HG03066 (cell line): ENCODE results near the gene FRAS1.
"Not testable (repeated sequence)": the region's sequence is repeated elsewhere in the genome, so short reads cannot be mapped to it uniquely, and the experiment has no call there.

Source experiments
- ATAC-seq: cut with Tn5 transposase; IDR thresholded peaks from one replicate; pipeline ENCODE4 v1.9.1; 2021; ENCODE audit warnings: low read depth; ENCODE audit not compliant: unreplicated experiment

Gene FRAS1

DNA sequence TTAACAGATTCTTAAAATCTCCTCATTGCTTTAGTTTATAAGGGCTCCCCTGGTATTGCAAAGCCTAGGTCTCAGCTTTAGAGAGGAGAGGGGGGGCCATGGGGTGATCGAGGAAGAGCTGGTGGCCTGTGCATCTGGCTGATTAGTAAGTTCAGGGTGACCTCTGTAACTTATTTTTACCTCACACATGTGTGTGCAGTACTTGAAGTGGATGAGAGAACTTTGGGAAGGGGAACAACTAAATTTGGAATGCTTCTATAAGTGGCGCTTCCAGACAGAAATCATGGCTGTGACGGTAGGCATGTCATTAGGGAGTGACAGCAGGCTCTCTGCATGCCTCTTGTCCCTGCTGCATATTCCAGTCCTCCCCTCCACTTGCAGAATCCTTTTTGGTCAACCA is 41.9 kb downstream of the FRAS1 start:
- no peak for ATAC-seq

DNA sequence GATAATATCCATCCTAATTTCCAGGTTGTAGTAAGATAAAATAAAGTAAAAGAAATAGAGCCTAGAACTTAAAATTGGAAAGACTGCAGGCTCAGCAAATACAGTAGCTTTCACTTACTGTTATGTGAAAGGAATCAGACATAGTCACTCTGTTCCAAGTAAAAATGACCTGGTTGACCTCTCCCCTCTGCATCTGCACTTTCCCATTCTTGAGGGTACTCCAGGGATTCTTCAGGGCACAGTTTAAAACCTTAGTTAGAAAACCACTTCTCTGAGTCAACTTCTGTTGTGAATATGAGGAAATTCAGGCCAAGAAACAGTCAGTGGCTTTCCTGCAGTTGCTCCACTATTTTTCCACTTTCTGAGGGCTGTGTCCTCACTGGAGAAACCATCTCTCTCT is 42.9 kb downstream of the FRAS1 start:
- no peak for ATAC-seq

DNA sequence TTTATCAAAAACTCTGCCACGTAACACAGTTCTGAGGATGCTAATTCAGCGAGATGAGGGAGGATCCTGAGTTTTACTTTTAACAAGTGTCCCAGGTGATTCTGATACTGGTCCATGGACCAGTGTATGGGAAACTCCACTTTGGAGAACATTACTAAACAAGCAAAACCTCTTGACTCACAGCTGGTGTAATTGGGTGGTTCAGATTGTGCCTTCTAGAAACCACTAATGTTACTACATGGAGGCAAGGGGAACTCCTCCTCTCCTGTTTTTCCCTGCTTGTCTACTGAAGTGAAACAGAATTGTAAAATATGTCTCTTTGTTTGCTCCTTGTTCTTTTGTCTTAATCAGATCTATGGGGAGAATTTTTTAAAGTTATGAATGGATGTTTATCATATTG is 62.6 kb downstream of the FRAS1 start:
- no peak for ATAC-seq

DNA sequence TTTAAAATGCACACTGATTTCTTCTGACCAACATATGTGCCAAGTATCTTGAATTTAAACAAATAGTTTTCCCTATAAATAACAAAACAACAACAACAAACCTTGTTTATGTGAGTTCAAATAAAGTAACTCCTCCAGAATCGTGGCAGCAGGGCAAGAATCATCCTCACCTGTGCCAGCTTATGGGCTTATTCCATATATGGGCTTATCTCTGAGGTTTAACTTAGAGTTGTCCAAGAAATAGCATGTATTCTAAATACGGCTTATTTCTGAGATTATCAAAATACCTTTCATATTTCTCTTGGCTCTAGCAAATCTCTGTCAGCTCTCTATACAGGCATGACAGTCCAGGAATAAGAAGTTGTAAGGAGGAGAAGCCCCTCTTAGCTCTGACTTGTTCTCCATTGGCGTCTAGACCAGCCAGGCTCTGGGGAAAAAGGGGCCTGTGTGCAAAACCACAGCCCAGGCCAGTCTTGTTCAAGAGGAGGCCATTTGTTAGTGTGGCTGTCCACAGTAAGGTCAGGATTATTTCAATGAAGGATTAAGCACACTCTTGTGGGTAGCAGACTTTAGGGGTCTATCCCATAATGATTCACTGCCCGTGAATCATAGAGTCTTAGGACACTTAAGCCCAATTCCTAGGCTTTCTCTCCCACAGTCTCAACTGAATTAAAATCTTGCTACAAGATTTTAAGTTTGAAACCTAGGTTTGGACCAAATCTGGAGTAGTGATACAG is 63.2 kb downstream of the FRAS1 start:
- no peak for ATAC-seq

DNA sequence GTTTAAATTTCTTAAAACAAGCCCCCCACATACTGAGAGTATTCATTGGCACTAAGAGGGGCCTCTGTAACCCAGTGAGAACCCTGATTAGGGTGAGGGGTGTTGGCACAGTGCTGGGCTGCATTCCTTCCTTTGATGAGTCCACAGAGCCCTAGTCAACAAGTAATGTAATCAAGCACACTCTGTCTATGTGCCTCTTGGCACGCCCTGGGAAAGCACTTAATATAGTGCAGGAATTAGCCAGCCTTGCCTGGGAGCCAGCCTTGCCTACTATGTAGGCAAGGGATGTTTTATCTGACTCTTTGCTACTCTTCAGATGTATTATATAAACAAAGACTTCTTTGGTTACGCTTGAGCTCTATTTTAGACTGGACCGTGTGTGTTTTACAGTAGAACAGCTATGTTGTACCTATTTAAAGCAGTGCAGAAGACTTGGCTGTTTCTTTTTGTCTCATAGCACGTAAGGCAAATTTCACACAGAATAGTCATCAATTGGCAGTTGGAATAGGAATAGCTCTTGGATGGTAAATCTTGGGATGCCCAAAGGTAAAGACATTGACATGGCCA is 64.3 kb downstream of the FRAS1 start:
- ATAC-seq, result no peak

DNA sequence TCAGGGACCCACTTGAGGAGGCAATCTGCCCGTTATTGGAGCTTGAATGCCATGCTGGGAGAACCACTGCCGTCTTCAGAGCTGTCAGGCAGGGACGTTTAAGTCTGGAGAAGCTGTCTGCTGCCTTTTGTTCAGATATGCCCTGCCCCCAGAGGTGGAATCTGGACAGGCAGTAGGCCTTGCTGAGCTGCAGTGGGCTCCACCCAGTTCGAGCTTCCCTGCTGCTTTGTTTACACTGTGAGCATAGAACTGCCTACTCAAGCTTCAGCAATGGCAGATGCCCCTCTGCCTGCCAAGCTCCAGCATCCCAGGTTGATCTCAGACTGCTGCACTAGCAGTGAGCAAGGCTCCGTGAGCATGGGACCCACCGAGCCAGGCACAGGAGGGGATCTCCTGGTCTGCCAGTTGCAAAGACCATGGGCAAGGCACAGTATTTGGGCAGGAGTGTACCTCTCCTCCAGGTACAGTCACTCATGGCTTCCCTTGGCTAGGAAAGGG is 68.8 kb downstream of the FRAS1 start:
- ATAC-seq, result not testable (repeated sequence)

DNA sequence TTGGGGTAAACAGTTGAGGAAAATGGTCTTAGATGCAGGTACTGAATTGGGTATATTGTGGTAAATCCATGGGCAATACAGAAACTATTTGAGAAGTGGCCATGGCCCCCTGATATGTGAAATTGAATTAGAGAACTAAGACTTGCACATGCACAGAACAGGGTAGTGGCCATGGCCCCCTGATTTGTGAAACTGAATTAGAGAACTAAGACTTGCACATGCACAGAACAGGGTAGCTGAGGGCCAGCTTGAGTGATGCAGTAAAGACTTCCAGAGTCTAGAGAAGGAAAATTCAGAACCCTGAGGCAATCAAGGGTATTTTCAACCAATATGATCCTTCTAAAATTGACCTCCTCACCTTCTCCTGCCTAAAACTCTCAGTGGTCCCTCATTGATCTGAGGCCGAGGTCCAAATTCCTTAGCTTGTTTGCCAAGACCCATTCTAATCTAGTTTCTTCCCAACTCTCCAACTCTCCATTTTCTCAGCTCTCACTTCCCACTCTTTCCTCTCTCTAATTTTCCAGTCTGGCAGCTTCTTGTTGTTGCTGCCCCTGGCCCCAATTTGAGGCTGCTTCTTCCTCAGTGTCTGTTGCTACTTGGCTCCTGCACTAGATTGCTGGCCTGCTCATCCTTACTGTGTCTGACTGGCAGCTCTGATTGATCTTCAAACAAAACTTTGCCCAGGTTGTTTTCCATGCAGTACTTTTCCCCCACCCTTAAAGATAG is 72.4 kb downstream of the FRAS1 start:
- no peak for ATAC-seq

DNA sequence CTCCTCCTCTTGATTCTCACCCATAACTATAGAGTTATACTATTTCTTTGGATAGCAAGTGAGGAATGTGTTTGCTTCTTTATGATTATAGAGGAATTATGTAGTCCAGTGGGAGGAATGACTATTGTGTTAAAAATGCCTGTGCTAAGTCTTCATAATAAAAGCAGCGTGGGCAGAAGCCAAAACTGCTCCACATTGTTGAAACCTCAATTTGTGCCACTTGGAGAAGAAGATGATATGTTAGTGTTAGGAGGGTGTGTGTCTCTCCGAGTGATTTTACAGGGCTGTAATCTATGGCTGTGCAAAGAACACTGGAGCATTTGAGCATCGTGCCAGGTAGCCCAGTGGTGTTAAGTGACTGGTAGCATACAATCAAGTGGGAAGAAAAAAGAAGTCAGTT is 74.3 kb downstream of the FRAS1 start:
- no peak for ATAC-seq

DNA sequence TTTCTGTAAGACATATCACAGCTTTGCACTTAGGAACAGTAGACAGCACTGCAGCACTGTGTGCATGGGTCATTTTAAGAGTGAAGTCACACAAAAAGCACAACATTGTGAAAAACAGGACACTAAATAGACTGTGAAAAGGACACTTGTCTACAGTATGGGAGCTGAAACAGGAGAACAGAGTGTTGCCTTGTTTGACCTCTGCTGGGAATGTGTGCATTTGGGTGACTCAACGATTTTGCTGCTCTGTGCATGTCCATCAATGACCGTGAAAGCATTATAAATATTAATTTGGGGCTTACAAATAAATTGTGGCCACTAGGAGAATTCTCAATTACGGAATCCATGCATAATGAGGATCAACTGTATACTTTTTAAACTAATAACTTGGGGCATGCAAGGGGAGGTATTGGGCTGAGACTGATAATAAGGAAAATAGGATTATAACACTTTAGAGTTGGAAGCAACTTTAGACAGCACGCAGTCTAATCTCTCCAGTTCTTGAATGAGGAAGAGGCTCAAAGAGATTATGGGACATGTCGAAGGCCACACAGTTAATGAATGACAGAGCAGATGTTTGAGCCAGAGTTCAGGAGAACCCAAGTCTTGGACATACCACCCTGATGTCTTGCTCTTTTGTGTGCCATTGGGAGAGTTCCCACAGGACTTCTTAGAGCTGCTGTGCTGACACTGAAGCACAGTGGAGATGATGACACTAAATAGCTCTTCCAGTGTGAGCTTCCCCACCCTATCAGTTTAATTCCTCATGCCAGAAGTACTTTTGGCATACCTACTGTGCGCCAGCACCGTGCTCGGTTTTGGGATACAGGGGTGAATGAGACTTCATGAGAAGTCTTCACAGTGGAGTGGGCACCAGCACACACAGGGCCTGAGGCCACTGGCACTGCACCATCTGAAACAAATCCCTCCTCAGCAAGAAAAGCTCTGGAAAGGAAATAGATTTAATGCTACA is 79.3 kb downstream of the FRAS1 start:
- ATAC-seq, result no peak

DNA sequence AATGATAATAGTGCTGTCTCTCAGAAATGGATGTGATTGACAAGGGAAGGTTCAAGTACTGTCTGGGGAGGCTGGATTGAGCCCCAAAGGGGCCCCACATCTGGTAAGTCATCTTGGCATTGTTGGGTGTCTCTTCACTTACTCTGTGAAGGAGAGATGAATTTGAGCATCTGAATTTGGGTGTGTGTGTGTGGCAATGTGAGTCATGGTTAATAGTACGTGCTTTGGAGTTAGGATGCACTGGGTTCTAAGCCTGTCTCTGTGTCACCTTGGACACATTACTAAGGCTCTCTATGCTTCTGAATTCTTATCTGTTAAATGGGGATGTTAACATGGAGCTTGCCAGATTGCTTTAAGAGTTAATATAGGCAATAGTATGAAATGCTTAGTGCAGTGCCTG is 80.4 kb downstream of the FRAS1 start:
- ATAC-seq, result no peak

DNA sequence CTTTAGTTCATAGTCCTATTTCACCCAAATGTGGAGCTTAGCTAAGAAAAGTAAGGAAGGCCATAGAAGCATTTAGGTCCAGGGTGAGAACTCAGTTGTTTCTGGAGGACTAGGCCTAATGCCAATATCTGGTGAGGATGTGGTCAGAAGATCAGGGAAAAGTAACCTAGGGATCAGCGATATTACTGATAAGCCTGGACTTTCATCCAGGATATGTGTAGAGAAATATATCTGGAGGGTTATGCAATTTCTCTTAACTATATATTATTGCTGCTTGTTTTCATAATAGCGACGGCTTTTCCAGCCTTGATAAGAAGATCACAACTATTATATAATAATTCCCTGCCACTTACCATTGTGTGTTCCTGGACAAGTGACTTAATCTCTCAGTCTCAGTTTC is 81.1 kb downstream of the FRAS1 start:
- no peak for ATAC-seq

DNA sequence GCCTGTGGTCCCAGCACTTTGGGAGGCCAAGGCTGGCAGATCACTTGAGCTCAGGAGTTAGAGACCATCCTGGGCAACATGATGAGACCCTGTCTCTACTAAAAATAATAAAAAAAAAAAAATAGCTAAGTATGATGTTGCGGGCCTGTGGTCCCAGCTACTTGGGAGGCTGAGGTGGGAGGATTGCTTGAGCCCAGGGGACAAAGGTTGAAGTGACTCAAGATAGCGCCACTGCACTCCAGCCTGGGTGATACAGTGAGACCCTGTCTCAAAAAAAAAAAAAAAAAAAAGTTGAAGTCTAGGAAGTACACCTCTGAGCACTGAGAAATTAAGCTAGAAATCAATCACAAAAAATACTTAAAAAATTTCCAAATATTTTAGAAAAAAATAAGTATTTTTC is 86.5 kb downstream of the FRAS1 start:
- ATAC-seq, result no peak

DNA sequence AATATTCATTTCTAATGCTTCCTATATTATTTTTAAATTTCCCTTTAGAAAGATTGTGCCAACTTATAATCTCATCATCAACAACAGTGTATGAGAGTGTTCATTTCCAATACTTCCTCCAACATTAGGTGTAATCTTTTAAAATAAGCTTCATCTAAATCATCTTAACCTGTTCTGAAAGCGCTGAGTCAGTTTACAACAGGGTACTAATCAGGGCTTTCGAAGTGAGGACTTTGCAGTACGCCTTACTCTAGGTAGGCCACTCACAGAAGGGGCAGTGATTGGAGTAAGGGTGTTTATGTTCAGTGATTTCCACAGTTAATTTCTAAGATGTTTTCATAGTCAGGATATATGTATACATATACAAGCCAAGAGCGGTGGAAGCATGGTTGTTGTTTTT is 87.9 kb downstream of the FRAS1 start:
- ATAC-seq, result no peak

DNA sequence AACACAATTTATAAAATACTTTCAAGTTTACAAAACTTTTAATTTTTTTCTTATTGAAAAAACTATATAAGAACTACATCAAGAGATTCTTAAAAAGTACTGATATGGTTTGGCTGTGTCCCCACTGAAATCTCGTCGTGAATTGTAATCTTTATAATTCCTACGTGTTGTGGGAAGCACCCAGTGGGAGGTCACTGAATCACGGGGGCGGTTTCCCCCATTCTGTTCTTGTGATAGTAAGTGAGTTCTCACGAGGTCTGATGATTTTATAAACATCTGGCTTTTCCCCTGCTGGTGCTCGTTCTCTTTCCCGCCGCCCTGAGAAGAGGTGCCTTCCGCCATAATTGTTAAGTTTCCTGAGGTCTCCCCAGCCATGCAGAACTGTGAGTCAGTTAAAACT is 88.5 kb downstream of the FRAS1 start:
- ATAC-seq, result no peak

DNA sequence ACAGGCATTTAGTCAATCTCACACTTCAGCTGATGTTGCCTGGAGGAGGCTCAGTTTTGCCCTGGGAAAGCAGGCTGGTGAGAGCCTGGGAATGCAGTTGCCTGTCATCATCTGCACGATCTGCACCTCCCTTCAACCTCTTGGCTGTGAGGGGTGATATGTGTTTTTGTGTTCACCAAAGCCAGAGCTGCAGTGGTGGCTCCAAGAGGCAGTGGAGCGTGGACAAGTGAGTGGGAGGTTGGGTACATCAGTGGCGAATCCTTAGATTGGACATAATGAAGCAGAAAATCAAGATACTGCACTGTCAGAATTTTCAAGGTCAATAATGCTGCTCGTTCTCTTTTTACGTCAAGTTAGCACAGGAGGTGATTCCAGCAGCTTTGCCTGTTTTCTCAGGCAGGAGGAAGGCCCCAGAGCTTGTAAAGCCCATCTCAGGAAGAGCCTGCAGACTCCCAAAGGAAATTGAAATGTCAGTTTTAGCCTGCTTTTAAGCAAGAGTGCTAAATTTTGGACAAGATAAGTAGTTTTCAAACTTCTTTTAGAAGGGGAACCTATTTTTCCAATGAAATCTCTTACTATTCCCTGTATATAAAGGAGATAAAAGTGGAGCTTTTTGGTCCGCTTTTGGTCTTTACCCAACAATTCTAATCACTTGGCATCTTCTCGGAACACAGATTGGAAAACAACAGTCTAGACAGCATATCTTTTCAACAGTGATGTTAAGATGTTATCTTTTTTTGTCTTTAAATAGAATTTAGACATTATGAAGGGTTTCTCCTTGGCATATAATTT is 92.8 kb downstream of the FRAS1 start:
- no peak for ATAC-seq

DNA sequence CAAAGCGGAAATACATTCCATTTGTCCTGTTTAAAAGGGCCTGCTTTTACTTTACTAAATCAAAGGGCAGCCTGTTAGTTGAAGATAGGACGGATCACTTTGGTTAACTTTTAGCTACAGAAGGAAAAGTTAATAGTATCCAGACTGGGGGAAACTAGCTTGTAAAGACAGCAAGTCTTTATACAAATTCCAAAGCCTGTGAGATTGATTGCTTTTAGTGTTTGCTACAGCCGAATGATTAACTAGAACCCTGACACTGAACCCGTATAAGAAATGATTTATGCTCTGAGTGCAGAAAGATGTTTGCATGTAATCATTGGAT is 93.4 kb downstream of the FRAS1 start:
- ATAC-seq, result no peak

DNA sequence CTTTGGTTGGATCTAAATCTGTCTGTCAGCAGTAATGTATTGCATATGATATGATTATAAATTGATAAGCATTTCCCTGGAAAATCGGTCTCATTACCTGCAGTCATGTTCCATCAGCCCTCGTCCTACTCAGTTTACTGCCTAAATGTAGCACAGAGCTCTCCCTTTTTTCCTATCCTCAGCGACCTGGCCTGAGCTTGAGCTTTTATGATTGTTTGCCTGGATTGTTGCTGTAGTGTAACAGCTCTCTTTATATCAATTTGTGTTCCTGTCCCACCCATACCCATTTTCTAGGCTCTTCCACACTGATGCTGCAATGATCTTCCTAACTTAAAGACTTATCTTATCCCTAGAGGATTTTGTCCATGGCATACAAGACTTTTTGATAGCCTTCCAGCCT is 95.7 kb downstream of the FRAS1 start:
- no peak for ATAC-seq

DNA sequence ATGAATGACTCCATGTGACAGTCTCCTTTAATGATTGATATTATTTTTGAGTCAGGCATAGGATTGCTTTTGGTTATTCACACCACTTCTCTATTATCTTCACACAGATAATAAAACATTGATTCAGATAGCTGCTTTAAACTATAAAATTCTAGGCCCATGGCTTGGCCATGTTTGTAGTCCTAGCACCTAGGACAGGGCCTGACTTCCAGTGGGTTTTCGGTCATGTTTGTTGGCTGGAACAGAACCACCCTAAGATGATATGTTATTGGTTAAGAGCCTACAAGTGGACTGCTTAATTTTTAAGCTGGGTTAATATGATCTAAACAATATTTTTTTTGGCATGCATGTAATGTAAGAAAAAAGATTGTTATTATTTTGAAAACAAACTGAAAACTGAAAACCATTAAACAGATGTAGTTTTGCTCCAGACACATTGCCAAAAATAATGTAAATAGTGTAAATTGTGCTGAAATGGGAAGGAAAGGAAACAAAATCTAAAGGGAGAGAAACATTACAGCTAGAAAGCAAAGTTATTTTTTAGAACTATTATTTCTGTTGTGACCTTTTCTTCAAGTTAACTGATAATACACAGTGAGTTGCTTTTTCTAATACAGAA is 98.0 kb downstream of the FRAS1 start:
- ATAC-seq, result no peak

DNA sequence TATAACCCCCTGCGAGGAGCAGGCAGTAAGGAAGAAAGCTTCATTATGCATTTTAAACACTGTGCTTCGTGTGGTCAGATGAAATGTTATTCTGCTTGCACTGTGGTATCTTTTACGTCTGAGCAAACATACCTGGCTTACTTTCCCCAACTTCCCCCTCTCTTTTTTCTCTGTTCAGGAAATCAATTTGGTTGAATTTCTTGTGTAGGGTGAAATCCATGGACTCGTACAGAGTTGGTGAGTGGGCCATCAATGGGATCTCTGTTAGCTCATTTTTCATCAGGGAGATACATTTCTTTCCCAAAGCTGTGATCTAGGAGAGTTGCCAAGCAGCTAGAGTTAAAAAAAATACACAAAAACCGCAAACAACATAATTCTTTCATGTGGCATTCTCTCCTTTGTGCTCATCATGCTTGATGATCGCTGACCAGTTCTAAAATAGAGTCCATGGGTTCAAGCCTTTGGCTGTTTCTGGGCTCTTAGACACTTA is 98.5 kb downstream of the FRAS1 start:
- ATAC-seq, result no peak
